H1 (cell line): ENCODE measurements around the gene HTR3D.

ENCODE experiments used
- CTCF ChIP-seq, 3 experiments: IDR thresholded peaks; 1 replicate in 2 of 3; 2 replicates in 1 of 3; pipeline versions ENCODE4 v1.5.1 to v1.6.1; 2011; ENCODE audit warnings: low read length in 3 of 3, mild to moderate bottlenecking in 3 of 3, inconsistent platforms in 2 of 3, low read depth in 1 of 3, moderate library complexity in 1 of 3; ENCODE audit not compliant: insufficient read depth in 1 of 3; ENCODE audit errors: control extremely low read depth in 1 of 3
- JUND ChIP-seq: IDR thresholded peaks from 2 replicates; pipeline ENCODE4 v1.6.1; 2011; ENCODE audit warnings: mild to moderate bottlenecking, improper control_type of control experiment, low read length
- POLR2A ChIP-seq, 2 experiments: IDR thresholded peaks; 1 replicate in 1 of 2; 2 replicates in 1 of 2; pipeline ENCODE4 v1.6.1; 2011; ENCODE audit warnings: low read depth in 2 of 2, low read length in 2 of 2, mild to moderate bottlenecking in 2 of 2; ENCODE audit errors: control extremely low read depth in 1 of 2

GRCh38 chr3:183984127-183984740, 47.3 kb upstream of the HTR3D start:
- TF ChIP-seq POLR2A (IDR thresholded peaks at IDR 0.05; ENCODE audit: control extremely low read depth in 1 of 2, low read depth in 2 of 2, low read length in 2 of 2) = no peak
- no peak for TF ChIP-seq JUND
- TF ChIP-seq CTCF (IDR thresholded peaks at IDR 0.05; ENCODE audit: control extremely low read depth in 1 of 3, insufficient read depth in 1 of 3, low read depth in 1 of 3, low read length in 3 of 3) = no peak
